GM21390 (cell line): ENCODE measurements around the gene CDYL.

Experiments used
- ATAC-seq: cut with Tn5 transposase; IDR thresholded peaks from one replicate; pipeline ENCODE4 v1.9.1; 2021; ENCODE audit not compliant: unreplicated experiment

The CDYL gene

DNA sequence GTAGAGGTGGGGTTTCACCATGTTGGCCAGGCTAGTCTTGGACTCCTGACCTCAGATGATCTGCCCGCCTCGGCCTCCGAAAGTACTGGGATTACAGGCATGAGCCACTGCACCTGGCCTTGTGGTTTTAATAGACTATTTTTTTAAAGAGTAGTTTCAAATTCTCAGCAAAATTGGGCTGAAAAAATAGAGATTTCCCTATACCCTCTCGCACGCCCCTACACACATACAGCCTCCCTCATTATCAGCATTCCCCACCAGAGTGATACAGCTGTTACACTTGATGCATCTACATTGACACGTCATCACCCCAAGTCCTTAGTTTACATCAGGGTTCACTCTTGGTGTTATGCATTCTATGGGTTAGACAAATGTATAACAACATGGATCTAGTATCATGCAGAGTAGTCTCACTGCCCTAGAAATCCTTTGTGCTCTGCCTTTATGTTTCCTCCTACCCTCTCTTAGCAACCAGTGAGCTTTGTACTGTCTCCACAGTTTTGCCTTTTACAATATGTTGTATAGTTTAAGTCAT, 103.6 kb downstream of the CDYL start:
- ATAC-seq, result no peak

GRCh38 chr6:4880363-4880762, 104.2 kb downstream of the CDYL start:
- ATAC-seq, result no peak

- no peak for ATAC-seq
These were observed 107.1 kb downstream of the CDYL start for GRCh38 chr6:4883298-4883697.

DNA sequence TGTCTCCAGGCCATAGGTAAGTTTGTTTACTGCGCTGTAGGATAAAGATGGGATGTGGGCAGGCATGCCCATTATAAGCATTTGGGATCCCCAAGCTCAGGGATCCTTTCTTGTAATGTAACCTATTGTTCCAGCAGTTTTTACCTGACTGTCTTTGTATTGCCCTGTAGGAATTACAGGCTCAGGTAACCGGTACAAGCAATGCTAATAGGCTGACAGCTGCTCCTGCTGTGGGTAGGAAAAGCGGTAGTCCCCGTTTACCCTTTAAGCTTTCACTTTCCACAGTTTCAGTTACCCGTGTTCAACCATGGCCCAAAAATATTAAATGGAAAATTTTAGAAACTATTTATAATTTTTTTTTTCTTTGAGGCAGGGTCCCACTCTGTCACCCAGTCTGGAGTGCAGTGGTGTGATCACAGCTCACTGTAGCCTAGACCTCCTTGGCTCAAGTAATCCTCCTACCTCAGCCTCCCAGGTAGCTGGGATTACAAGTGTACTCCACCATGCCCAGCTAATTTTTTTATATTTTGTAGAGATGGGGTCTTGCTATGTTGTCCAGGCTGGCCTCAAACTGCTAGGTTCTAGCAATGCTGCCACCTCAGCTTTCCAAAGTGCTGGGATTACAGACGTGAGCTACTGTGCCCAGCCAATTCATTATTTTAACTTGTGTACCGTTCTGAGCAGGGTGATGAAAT, 108.6 kb downstream of the CDYL start:
- no peak for ATAC-seq

GRCh38 chr6:4885341-4885933, 109.2 kb downstream of the CDYL start:
- ATAC-seq, result no peak

DNA sequence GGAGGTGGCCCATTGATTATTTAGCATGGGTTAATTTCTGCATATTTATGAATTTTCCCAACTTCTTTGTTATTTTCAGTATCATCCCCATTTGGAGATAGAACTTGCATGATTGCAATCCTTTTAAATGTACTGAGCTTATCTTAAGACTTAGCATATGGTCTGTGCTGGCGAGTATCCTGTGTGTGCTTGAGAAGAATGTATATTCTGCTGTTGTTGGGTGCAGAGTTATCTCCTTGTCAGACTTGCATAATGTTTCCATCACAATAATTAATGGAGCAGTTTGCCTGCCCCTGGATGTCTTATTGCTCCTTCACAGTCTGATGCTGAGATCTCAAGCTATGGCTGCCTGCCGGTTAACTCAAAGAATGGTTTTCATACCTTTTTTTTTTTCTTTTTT, 112.6 kb downstream of the CDYL start:
- no peak for ATAC-seq

GRCh38 chr6:4889701-4890100, 113.5 kb downstream of the CDYL start:
- no peak for ATAC-seq

DNA sequence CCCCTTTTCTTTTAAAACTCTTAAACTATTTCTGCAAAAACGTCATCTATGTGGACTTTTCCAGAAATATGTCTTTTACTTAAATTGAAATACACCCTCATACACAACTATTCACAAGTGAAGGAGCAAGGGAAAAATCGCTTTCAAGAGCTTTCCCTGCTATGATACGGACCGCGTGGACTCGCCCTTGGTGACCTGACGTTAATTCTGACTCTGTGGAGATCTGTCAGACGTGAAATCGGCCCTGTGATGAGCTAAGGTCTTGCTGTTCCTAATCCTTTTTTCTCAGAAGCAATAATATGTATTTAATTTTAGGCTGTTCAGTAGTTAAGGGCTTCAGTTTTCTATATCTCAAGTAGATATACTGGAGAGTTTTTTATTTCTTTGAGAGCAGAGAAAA, 114.0 kb downstream of the CDYL start:
- no peak for ATAC-seq

GRCh38 chr6:4890627-4891026, 114.4 kb downstream of the CDYL start:
- ATAC-seq, result no peak

DNA sequence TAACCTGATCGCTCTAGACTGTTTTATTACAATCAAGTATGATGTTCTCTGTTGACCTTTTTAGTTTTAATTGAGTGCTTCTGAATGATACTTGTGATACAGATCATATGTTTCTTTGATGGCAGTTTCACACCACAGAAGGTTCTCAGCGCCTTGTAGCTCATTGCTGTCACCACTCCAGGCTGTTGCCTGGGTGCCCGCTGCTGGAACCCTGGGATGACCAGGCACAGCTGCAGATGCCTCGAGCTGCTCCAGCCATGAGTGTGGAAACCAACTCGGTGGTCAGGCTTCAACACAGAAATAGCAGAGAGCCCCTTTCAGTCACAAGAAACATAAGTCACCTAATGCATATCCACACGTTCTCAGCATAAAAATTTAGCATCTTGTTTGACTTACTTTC, 114.9 kb downstream of the CDYL start:
- no peak for ATAC-seq

DNA sequence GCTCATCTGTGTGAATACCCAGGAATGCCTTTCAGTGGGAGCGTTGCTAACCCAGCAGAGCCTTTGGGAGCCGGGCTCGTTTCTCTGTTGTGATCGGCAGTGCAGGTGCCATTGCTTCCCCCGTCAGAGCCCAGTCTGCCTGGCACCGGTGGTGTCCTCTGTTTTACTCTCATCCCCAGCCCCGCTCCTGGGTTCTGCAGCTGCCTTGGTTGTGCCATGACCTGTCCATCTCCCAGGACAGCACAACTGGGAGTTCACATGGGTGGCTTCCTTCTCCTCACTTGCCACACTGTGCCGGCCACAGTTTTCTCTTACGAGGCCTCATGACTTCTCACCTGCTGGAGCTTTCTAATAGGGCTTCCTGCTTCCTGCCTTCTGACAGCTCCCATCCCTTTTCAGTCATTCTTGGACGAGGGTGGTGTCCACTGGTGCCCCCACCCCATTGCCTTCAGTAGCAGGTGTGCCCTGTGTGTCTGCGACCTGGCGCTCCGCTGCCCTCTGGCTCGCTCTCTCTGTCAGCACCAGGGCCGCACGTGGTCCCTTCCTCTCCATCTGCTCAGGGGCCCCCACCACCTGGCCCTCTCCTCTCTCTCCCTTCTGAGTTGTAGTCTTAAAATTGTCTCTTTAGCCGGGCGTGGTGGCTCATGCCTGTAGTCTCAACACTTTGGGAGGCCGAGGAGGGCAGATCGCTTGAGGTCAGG, 116.7 kb downstream of the CDYL start:
- ATAC-seq, result no peak

GRCh38 chr6:4894049-4894448, 117.8 kb downstream of the CDYL start:
- ATAC-seq, result no peak

DNA sequence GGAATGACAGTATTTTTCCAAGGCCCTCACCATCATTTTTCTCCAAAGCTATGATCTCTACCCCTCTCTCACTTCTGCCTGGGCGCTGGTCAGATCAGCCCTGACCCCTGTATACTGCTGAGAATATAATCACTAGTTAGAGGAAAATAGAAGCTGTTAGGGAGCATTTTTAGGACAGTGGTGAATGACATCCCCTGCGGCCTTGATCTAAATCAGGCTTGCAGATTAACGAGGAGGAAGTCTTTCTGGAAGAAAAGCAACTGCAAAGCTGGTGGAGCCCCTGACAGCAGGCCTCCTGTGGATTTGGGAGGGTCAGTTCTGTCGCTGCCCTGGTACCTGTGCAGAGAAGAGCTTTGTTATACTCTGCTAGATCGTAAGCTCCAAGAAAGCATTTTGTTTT, 119.8 kb downstream of the CDYL start:
- ATAC-seq, result no peak

GRCh38 chr6:4896401-4896800, 120.2 kb downstream of the CDYL start:
- no peak for ATAC-seq

- no peak for ATAC-seq
These were observed 123.2 kb downstream of the CDYL start for GRCh38 chr6:4899249-4900034.

DNA sequence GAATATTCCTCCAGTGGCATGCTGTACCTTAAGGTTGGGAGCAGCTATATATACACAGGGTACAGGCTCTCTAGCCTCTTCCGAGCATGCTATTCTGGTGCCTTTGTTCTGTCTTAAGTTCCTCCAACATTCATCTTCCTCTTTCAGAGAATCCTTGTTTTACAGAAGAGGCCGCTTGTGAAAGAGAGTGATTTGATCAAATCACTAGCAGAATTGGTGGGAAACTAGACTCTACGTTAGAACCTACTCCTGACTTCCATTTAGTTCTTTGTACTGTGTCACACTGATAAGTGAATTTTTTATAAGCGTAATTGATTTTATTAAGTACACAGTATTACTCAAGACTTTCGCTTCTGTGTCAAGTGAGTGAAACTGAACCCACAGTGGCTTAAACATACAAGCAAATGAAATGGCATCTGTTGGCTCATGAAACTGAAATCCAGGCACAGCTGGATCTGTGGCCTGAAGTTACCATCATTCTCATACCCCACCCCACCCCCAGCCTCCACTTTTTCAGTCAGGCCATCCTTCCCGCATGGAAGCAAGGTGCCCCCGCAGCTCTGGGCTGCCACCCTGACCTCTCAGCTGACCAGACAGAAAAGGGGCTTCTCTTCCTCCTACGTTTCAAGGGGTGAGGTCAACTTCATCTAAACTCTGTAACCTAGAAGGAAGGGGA, 125.3 kb downstream of the CDYL start:
- ATAC-seq, result peak; percentile 70

GRCh38 chr6:4902363-4902762, 126.2 kb downstream of the CDYL start:
- no peak for ATAC-seq

DNA sequence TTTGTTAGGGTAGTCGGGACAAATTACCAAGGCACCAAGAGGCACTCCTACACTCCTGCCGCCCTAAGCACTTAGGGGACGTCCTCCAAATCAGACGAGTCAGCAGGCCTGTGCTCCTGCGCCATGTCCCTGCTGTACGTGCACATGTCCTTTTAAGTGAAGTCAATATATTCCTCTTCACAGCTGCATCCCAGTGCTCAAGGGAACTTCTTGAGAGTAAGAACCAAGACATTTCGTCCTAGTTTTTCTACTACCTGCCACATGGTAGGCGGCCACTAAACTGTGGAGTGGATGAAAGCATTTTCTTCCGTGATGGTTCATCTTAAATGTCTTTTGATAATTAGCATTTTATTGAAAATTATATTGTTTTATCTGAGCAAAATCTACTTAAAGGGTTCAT, 126.9 kb downstream of the CDYL start:
- no peak for ATAC-seq

GRCh38 chr6:4903751-4904370, 127.7 kb downstream of the CDYL start:
- ATAC-seq, result no peak

- ATAC-seq, result no peak
These were observed 128.3 kb downstream of the CDYL start for GRCh38 chr6:4904461-4905025.
